ENCODE data around the gene CNNM1. TPM values are rescaled to one million over a fixed set of nuclear protein-coding genes. Genes with fewer than 3 reads are reported as not detected.

The CNNM1 gene
- total RNA-seq, 1 donor from 2014 or later, result not detected

DNA sequence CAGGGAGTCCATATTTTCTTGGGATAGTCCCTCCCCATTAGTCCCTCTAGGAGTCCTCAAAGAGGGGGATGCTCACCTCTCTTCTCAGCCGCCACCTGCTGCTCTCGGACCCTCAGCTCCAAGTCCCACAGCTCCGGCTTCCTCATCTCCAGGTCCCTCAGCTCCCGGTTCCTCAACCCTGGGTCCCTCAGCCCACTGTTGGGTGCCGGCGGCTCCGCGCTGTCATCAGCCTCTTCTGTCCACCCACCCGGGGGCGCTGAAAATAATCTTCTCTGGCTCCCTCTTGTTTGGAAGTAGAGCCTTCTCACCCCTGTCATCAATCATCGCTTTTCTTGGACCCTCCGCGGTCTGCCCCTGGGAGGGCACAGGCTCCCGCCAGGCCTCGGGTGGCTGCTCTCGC is 13.3 kb upstream of the CNNM1 start:
- H3K36me3 ChIP-seq, result no peaks in the 10 kb centered on the region
- intact Hi-C loops (cut with DNase I), result no loop called here
- TF ChIP-seq CTCF (IDR thresholded peaks at IDR 0.05), result no peak
- no peaks in the 10 kb centered on the region for H3K9me3 ChIP-seq
- DNase-seq (ENCODE audit: low spot score in 2 of 2), result no peak
- H3K27me3 ChIP-seq, result no peaks in the 10 kb centered on the region
- H3K27ac ChIP-seq, result no peak overlapping the region
- H3K4me1 ChIP-seq, result no peaks in the 10 kb centered on the region
- no peak overlapping the region for H3K4me3 ChIP-seq

GRCh38 chr10:99316374-99316773 is 12.8 kb upstream of the CNNM1 start:
- no peak for DNase-seq (ENCODE audit: low spot score in 2 of 2)
- no peaks in the 10 kb centered on the region for H3K4me1 ChIP-seq
- TF ChIP-seq CTCF (IDR thresholded peaks at IDR 0.05), result no peak
- no peak overlapping the region for H3K27ac ChIP-seq
- H3K4me3 ChIP-seq, result no peak overlapping the region
- intact Hi-C loops (cut with DNase I), result no loop called here
- no peaks in the 10 kb centered on the region for H3K9me3 ChIP-seq
- no peaks in the 10 kb centered on the region for H3K27me3 ChIP-seq
- no peaks in the 10 kb centered on the region for H3K36me3 ChIP-seq

- H3K4me3 ChIP-seq, result no peak overlapping the region
- no peaks in the 10 kb centered on the region for H3K4me1 ChIP-seq
- no peak for TF ChIP-seq CTCF (IDR thresholded peaks at IDR 0.05)
- no peaks in the 10 kb centered on the region for H3K27me3 ChIP-seq
- intact Hi-C loops (cut with DNase I), result no loop called here
- no peak overlapping the region for H3K27ac ChIP-seq
- H3K36me3 ChIP-seq, result no peaks in the 10 kb centered on the region
- DNase-seq (ENCODE audit: low spot score in 2 of 2), result no peak
- H3K9me3 ChIP-seq, result no peaks in the 10 kb centered on the region
These were observed 11.1 kb upstream of the CNNM1 start for GRCh38 chr10:99318048-99318447.

DNA sequence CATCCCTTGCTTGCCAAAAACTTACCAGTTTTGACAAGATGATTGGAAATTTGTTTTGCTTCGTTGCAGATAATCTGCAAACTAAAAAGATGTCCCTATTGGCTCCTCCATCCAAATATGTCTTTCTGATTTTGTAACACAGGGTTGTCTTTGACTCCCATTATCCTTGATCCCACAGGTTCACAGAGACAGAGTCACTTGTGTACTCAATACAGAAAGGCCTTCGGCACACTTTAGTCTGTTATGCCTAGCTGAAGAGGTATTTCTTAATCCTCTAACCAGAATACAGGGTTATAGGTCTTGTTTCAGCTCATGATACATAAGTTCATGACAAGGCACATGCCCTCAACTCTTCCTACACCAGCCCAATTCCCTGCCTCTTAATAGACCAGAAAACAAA is 10.7 kb upstream of the CNNM1 start:
- H3K4me3 ChIP-seq, result no peak overlapping the region
- TF ChIP-seq CTCF (IDR thresholded peaks at IDR 0.05), result no peak
- no peaks in the 10 kb centered on the region for H3K4me1 ChIP-seq
- no peaks in the 10 kb centered on the region for H3K27me3 ChIP-seq
- intact Hi-C loops (cut with DNase I), result no loop called here
- no peak overlapping the region for H3K27ac ChIP-seq
- no peaks in the 10 kb centered on the region for H3K9me3 ChIP-seq
- DNase-seq (ENCODE audit: low spot score in 2 of 2), result no peak
- no peaks in the 10 kb centered on the region for H3K36me3 ChIP-seq

GRCh38 chr10:99325281-99325680 is 3.9 kb upstream of the CNNM1 start:
- H3K4me1 ChIP-seq, result peaks cover 0 to 7% of the 10 kb centered on the region in 2 donors

More at GRCh38 chr10:99325281-99325680, 3.9 kb upstream of the CNNM1 start:
- H3K27ac ChIP-seq, result no peak overlapping the region
- no peaks in the 10 kb centered on the region for H3K36me3 ChIP-seq
- no peak for TF ChIP-seq CTCF (IDR thresholded peaks at IDR 0.05)
- no peaks in the 10 kb centered on the region for H3K9me3 ChIP-seq
- no peak overlapping the region for H3K4me3 ChIP-seq
- intact Hi-C loops (cut with DNase I), result no loop called here
- no peaks in the 10 kb centered on the region for H3K27me3 ChIP-seq
- DNase-seq (ENCODE audit: low spot score in 2 of 2), result no peak
